ENCODE results near the gene ST3GAL5. TPM values are rescaled to one million over a fixed set of nuclear protein-coding genes. Genes with fewer than 3 reads are reported as not detected.

The ST3GAL5 gene
- total RNA-seq, 1 experiment from 2014 or later = 5.9 TPM

DNA sequence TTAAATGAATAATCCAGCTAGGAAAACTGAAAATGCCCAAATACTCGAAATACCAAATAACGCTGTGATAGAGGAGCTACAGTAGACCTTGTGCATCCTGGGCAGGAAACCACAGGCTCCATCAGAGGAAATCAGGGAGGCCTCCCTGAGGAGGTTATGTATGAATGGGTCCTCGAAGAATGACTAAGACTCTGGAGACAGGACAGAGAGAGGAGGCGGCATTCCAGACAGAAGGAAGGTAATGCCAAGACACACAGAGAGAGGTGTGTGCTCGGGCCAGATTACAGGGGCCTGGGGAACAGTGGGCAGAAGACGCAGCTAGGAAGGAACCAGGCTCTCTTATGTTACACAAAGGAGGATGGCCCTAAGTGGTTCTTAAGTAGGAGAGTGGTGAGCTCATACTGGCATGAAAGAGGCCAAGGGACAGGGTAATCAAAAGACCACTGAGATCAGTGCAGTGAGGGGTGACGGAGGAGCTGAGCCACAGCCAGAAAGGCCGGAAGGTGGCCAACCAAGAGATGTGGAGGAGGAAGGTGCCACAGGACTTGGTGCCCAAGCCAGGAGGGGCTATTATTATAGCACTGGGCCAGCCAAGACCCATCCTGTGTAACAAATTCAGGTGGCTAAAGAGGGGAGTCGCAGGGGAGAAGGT lies 9.9 kb downstream of the ST3GAL5 start:
- Histone ChIP-seq H3K27ac (no peak overlapping the region), H3K4me2 (no peak overlapping the region), H3F3A (ENCODE audit: insufficient read depth, low read depth) (no peaks in the 10 kb centered on the region), H2AFZ (no peak overlapping the region), H3K4me1 (replicated peaks; ENCODE audit: insufficient read depth) (no peaks in the 10 kb centered on the region), H3K9me3 (ENCODE audit: insufficient read depth, low read depth) (no peaks in the 10 kb centered on the region), H3K79me2 (ENCODE audit: low read depth) (peaks cover 12% of the 10 kb centered on the region; the same call in 1 of the 2 replicates), H4K20me1 (ENCODE audit: insufficient read depth) (peaks cover 4% of the 10 kb centered on the region; the same call in 1 of the 2 replicates), H3K4me3 (no peak overlapping the region), H3K9me2 (ENCODE audit: insufficient read depth) (no peaks in the 10 kb centered on the region), H3K36me3 (ENCODE audit: low read depth) (peaks cover 4% of the 10 kb centered on the region; the same call in 1 of the 2 replicates), H3K27me3 (ENCODE audit: insufficient read depth, low read depth) (no peaks in the 10 kb centered on the region)
- DNase-seq = no peak
- POLR2A ChIA-PET (ENCODE audit: unreplicated experiment) = no interaction called here
- TF ChIP-seq EZH2 (IDR thresholded peaks at IDR 0.05; ENCODE audit: low read depth) = no peak
- TF ChIP-seq, protein P1, sequence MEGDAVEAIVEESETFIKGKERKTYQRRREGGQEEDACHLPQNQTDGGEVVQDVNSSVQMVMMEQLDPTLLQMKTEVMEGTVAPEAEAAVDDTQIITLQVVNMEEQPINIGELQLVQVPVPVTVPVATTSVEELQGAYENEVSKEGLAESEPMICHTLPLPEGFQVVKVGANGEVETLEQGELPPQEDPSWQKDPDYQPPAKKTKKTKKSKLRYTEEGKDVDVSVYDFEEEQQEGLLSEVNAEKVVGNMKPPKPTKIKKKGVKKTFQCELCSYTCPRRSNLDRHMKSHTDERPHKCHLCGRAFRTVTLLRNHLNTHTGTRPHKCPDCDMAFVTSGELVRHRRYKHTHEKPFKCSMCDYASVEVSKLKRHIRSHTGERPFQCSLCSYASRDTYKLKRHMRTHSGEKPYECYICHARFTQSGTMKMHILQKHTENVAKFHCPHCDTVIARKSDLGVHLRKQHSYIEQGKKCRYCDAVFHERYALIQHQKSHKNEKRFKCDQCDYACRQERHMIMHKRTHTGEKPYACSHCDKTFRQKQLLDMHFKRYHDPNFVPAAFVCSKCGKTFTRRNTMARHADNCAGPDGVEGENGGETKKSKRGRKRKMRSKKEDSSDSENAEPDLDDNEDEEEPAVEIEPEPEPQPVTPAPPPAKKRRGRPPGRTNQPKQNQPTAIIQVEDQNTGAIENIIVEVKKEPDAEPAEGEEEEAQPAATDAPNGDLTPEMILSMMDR (conservative IDR thresholded peaks at IDR 0.05) = no peak
- BruUV-seq (replicated peaks) = no TSS peak
- CTCF ChIA-PET = no interaction called here
- intact Hi-C loops (cut with micrococcal nuclease; ENCODE audit: unreplicated experiment) = no loop called here

DNA sequence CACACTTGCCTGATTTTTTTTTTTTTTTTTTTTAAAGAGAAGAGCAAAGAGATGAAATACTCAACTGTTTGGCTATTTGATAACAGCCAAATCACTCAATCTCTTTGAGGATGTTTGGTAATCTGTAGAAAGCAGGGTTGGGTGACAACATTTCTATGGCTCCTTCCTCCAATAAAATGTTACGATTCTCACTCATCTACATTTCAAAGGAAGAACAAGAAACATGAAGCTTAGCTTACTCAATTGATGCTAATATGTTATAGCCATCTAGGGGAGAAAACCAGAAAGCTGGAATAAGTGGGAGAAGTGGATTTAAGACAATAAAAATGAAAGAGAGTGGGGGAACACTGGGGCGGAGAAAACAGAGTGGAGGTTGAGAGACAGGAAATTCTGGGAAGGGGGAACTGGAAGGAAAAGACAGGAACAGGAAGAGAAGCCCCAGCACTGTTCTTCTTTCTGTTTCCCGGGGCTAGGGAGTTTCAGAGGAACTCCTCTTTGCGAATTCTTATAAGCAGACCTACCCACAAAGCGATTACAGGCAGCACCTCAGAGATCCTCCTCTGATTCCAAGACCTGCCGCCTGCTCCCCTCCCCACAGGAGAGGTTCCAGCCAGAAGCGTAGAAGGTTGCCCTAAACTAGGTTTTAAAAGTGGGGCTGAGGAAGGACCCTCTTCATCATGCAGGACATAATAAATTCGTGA lies 13.3 kb downstream of the ST3GAL5 start:
- no peak for DNase-seq
- intact Hi-C loops (cut with micrococcal nuclease; ENCODE audit: unreplicated experiment) = no loop called here
- no peak overlapping the region for H3K27ac ChIP-seq
- H3K79me2 ChIP-seq (ENCODE audit: low read depth) = 0 out of 2 replicates have a peak, but pooled peaks cover 14% of the 10 kb centered on the region
- H2AFZ ChIP-seq = no peak overlapping the region
- ChIA-PET CTCF (interaction anchor here (0.7 kb wide), 1 partner anchor 124 kb away, joined by 3 read pairs; no protein-coding TSS in a partner anchor), POLR2A (ENCODE audit: unreplicated experiment) (no interaction called here)
- no peaks in the 10 kb centered on the region for H3K9me2 ChIP-seq (ENCODE audit: insufficient read depth)
- H3K9me3 ChIP-seq (ENCODE audit: insufficient read depth, low read depth) = no peaks in the 10 kb centered on the region
- no peaks in the 10 kb centered on the region for H3K4me1 ChIP-seq (replicated peaks; ENCODE audit: insufficient read depth)
- no peak overlapping the region for H3K4me3 ChIP-seq
- no peak overlapping the region for H3K4me2 ChIP-seq
- no TSS peak for BruUV-seq (replicated peaks)
- H3K36me3 ChIP-seq (ENCODE audit: low read depth) = no peaks in the 10 kb centered on the region
- H4K20me1 ChIP-seq (ENCODE audit: insufficient read depth) = peaks cover 4% of the 10 kb centered on the region; the same call in 1 of the 2 replicates
- H3F3A ChIP-seq (ENCODE audit: insufficient read depth, low read depth) = no peaks in the 10 kb centered on the region
- no peak for TF ChIP-seq EZH2 (IDR thresholded peaks at IDR 0.05; ENCODE audit: low read depth)
- TF ChIP-seq, protein P1 (conservative IDR thresholded peaks at IDR 0.05) = no peak
- H3K27me3 ChIP-seq (ENCODE audit: insufficient read depth, low read depth) = no peaks in the 10 kb centered on the region

DNA sequence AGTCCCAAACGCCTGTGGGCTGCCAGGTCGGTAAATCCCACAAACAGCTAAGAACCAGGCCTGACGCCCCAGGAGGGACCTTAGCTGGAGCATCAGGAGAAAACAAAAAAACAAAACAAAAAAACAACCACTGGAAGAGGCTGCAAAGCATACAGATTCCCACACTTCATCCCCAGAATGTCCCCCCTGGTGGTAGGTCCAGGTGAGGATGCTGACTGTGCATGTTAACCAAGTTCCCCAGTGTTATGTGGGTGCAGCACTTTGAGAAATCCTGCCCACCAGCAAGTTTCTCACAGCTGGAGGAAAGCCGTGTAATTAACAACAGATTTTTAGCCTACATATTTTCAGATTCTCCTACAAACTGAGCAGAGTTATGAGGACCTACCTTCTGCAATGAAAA lies 15.1 kb downstream of the ST3GAL5 start:
- Histone ChIP-seq H3K4me3 (no peak overlapping the region), H3K9me3 (ENCODE audit: insufficient read depth, low read depth) (no peaks in the 10 kb centered on the region), H3K27me3 (ENCODE audit: insufficient read depth, low read depth) (no peaks in the 10 kb centered on the region), H2AFZ (no peak overlapping the region), H3K27ac (no peak overlapping the region), H3K79me2 (ENCODE audit: low read depth) (0 out of 2 replicates have a peak, but pooled peaks cover 6% of the 10 kb centered on the region), H3K4me2 (no peak overlapping the region), H3K36me3 (ENCODE audit: low read depth) (0 out of 2 replicates have a peak, but pooled peaks cover 5% of the 10 kb centered on the region), H3K9me2 (ENCODE audit: insufficient read depth) (no peaks in the 10 kb centered on the region), H3F3A (ENCODE audit: insufficient read depth, low read depth) (no peaks in the 10 kb centered on the region), H4K20me1 (ENCODE audit: insufficient read depth) (peaks cover 4% of the 10 kb centered on the region; the same call in 1 of the 2 replicates), H3K4me1 (replicated peaks; ENCODE audit: insufficient read depth) (no peaks in the 10 kb centered on the region)
- POLR2A ChIA-PET (ENCODE audit: unreplicated experiment) = no interaction called here
- CTCF ChIA-PET = no interaction called here
- no peak for TF ChIP-seq EZH2 (IDR thresholded peaks at IDR 0.05; ENCODE audit: low read depth)
- TF ChIP-seq, protein P1 (conservative IDR thresholded peaks at IDR 0.05) = peak; percentile 34; the same call in 1 of the 2 replicates
- DNase-seq = no peak
- intact Hi-C loops (cut with micrococcal nuclease; ENCODE audit: unreplicated experiment) = no loop called here
- BruUV-seq (replicated peaks) = no TSS peak
